Measurements from ENCODE around the gene HECTD1.

The HECTD1 gene

GRCh38 chr14:31219169-31219568 is 11.6 kb upstream of the HECTD1 start:
- no peak overlapping the region for H2AK5ac ChIP-seq (ENCODE audit: low read length, severe bottlenecking)
- no peak overlapping the region for H3K23ac ChIP-seq (ENCODE audit: low read length in 2 of 2)
- H2BK5ac ChIP-seq (ENCODE audit: low read depth, low read length, poor library complexity, severe bottlenecking) = no peak overlapping the region
- H3K4me3 ChIP-seq (ENCODE audit: insufficient read depth in 1 of 2, low read depth in 1 of 2, low read length in 2 of 2) = no peak overlapping the region
- no peak overlapping the region for H3K27ac ChIP-seq (ENCODE audit: low read length, poor library complexity, severe bottlenecking)
- H3K9me3 ChIP-seq (ENCODE audit: control insufficient read depth, low read length) = no peaks in the 10 kb centered on the region
- no peak overlapping the region for H3K14ac ChIP-seq (ENCODE audit: low read length in 2 of 2)
- H3K9ac ChIP-seq (ENCODE audit: low read length) = peak overlapping the region; percentile 3
- no peak overlapping the region for H4K91ac ChIP-seq (ENCODE audit: low read length)
- no CpG with 5 or more reads among the region's 3 CpGs for WGBS
- no peak overlapping the region for H2BK15ac ChIP-seq (ENCODE audit: low read depth, poor library complexity, severe bottlenecking)
- no peak for DNase-seq
- H3K79me1 ChIP-seq (replicated peaks; ENCODE audit: low read length, poor library complexity, severe bottlenecking) = no peaks in the 10 kb centered on the region
- H4K8ac ChIP-seq (ENCODE audit: low read length) = no peak overlapping the region
- H3K4me2 ChIP-seq (ENCODE audit: low read length, poor library complexity, severe bottlenecking) = no peak overlapping the region
- no peak overlapping the region for H3K18ac ChIP-seq (ENCODE audit: low read depth in 1 of 2, low read length in 2 of 2)
- no peak overlapping the region for H3K4ac ChIP-seq (ENCODE audit: low read depth in 1 of 2, low read length in 2 of 2)
- no peaks in the 10 kb centered on the region for H3K36me3 ChIP-seq (ENCODE audit: control insufficient read depth in 1 of 2, insufficient read depth in 2 of 2, low read depth in 1 of 2, low read length in 2 of 2)
- H2AFZ ChIP-seq (ENCODE audit: low read depth, low read length) = no peak overlapping the region
- H2BK120ac ChIP-seq (ENCODE audit: low read depth, low read length) = no peak overlapping the region
- no peaks in the 10 kb centered on the region for H3K4me1 ChIP-seq (ENCODE audit: control insufficient read depth, insufficient read depth, low read depth, low read length)
- H3K27me3 ChIP-seq (ENCODE audit: control insufficient read depth in 1 of 2, insufficient read depth in 1 of 2, low read length in 2 of 2) = no peaks in the 10 kb centered on the region
- H2BK12ac ChIP-seq (ENCODE audit: low read length in 2 of 2) = no peak overlapping the region

- Histone ChIP-seq H3K79me1 (replicated peaks; ENCODE audit: low read length, poor library complexity, severe bottlenecking) (no peaks in the 10 kb centered on the region), H3K4me1 (ENCODE audit: control insufficient read depth, insufficient read depth, low read depth, low read length) (no peaks in the 10 kb centered on the region), H3K27me3 (ENCODE audit: control insufficient read depth in 1 of 2, insufficient read depth in 1 of 2, low read length in 2 of 2) (no peaks in the 10 kb centered on the region), H2BK5ac (ENCODE audit: low read depth, low read length, poor library complexity, severe bottlenecking) (no peak overlapping the region), H3K9ac (ENCODE audit: low read length) (no peak overlapping the region), H3K18ac (ENCODE audit: low read depth in 1 of 2, low read length in 2 of 2) (no peak overlapping the region), H3K9me3 (ENCODE audit: control insufficient read depth, low read length) (no peaks in the 10 kb centered on the region), H2BK15ac (ENCODE audit: low read depth, poor library complexity, severe bottlenecking) (no peak overlapping the region), H3K4me3 (ENCODE audit: insufficient read depth in 1 of 2, low read depth in 1 of 2, low read length in 2 of 2) (no peak overlapping the region), H3K14ac (ENCODE audit: low read length in 2 of 2) (no peak overlapping the region), H4K8ac (ENCODE audit: low read length) (no peak overlapping the region), H3K36me3 (ENCODE audit: control insufficient read depth in 1 of 2, insufficient read depth in 2 of 2, low read depth in 1 of 2, low read length in 2 of 2) (no peaks in the 10 kb centered on the region), H4K91ac (ENCODE audit: low read length) (no peak overlapping the region), H3K23ac (ENCODE audit: low read length in 2 of 2) (no peak overlapping the region), H2BK12ac (ENCODE audit: low read length in 2 of 2) (no peak overlapping the region), H3K27ac (ENCODE audit: low read length, poor library complexity, severe bottlenecking) (no peak overlapping the region), H2AK5ac (ENCODE audit: low read length, severe bottlenecking) (no peak overlapping the region), H3K4me2 (ENCODE audit: low read length, poor library complexity, severe bottlenecking) (no peak overlapping the region), H3K4ac (ENCODE audit: low read depth in 1 of 2, low read length in 2 of 2) (no peak overlapping the region), H2BK120ac (ENCODE audit: low read depth, low read length) (no peak overlapping the region), H2AFZ (ENCODE audit: low read depth, low read length) (no peak overlapping the region)
- DNase-seq = no peak
- WGBS = 93% methylated on average over 8 of the region's 9 CpGs
Measured at GRCh38 chr14:31216359-31216758, 8.8 kb upstream of the HECTD1 start.

- H3K14ac ChIP-seq (ENCODE audit: low read length in 2 of 2) = no peak overlapping the region
- 88% methylated on average over 1 of the region's 2 CpGs for WGBS
- no peak overlapping the region for H2BK120ac ChIP-seq (ENCODE audit: low read depth, low read length)
- no peak overlapping the region for H2AFZ ChIP-seq (ENCODE audit: low read depth, low read length)
- H4K91ac ChIP-seq (ENCODE audit: low read length) = no peak overlapping the region
- no peak overlapping the region for H2AK5ac ChIP-seq (ENCODE audit: low read length, severe bottlenecking)
- H3K18ac ChIP-seq (ENCODE audit: low read depth in 1 of 2, low read length in 2 of 2) = no peak overlapping the region
- H3K27ac ChIP-seq (ENCODE audit: low read length, poor library complexity, severe bottlenecking) = no peak overlapping the region
- H3K4me3 ChIP-seq (ENCODE audit: insufficient read depth in 1 of 2, low read depth in 1 of 2, low read length in 2 of 2) = no peak overlapping the region
- no peak overlapping the region for H3K23ac ChIP-seq (ENCODE audit: low read length in 2 of 2)
- H3K4me1 ChIP-seq (ENCODE audit: control insufficient read depth, insufficient read depth, low read depth, low read length) = peaks cover 3% of the 10 kb centered on the region
- H2BK12ac ChIP-seq (ENCODE audit: low read length in 2 of 2) = no peak overlapping the region
- no peak overlapping the region for H4K8ac ChIP-seq (ENCODE audit: low read length)
- H3K4me2 ChIP-seq (ENCODE audit: low read length, poor library complexity, severe bottlenecking) = no peak overlapping the region
- H3K4ac ChIP-seq (ENCODE audit: low read depth in 1 of 2, low read length in 2 of 2) = no peak overlapping the region
- no peak overlapping the region for H3K9ac ChIP-seq (ENCODE audit: low read length)
- no peaks in the 10 kb centered on the region for H3K79me1 ChIP-seq (replicated peaks; ENCODE audit: low read length, poor library complexity, severe bottlenecking)
- no peaks in the 10 kb centered on the region for H3K36me3 ChIP-seq (ENCODE audit: control insufficient read depth in 1 of 2, insufficient read depth in 2 of 2, low read depth in 1 of 2, low read length in 2 of 2)
- H2BK15ac ChIP-seq (ENCODE audit: low read depth, poor library complexity, severe bottlenecking) = no peak overlapping the region
- no peak for DNase-seq
- H3K9me3 ChIP-seq (ENCODE audit: control insufficient read depth, low read length) = no peaks in the 10 kb centered on the region
- H2BK5ac ChIP-seq (ENCODE audit: low read depth, low read length, poor library complexity, severe bottlenecking) = no peak overlapping the region
- H3K27me3 ChIP-seq (ENCODE audit: control insufficient read depth in 1 of 2, insufficient read depth in 1 of 2, low read length in 2 of 2) = no peaks in the 10 kb centered on the region
Measured at GRCh38 chr14:31212893-31213292, 5.3 kb upstream of the HECTD1 start.

GRCh38 chr14:31209605-31210004 is 2.0 kb upstream of the HECTD1 start:
- Histone ChIP-seq H3K27me3 (ENCODE audit: control insufficient read depth in 1 of 2, insufficient read depth in 1 of 2, low read length in 2 of 2) (no peaks in the 10 kb centered on the region), H3K9me3 (ENCODE audit: control insufficient read depth, low read length) (no peaks in the 10 kb centered on the region), H2BK15ac (ENCODE audit: low read depth, poor library complexity, severe bottlenecking) (no peak overlapping the region), H4K91ac (ENCODE audit: low read length) (no peak overlapping the region), H3K23ac (ENCODE audit: low read length in 2 of 2) (no peak overlapping the region), H3K14ac (ENCODE audit: low read length in 2 of 2) (no peak overlapping the region), H2AFZ (ENCODE audit: low read depth, low read length) (no peak overlapping the region), H3K36me3 (ENCODE audit: control insufficient read depth in 1 of 2, insufficient read depth in 2 of 2, low read depth in 1 of 2, low read length in 2 of 2) (peaks cover 0 to 7% of the 10 kb centered on the region in 2 experiments), H2AK5ac (ENCODE audit: low read length, severe bottlenecking) (no peak overlapping the region), H2BK12ac (ENCODE audit: low read length in 2 of 2) (no peak overlapping the region), H4K8ac (ENCODE audit: low read length) (no peak overlapping the region), H2BK120ac (ENCODE audit: low read depth, low read length) (no peak overlapping the region), H2BK5ac (ENCODE audit: low read depth, low read length, poor library complexity, severe bottlenecking) (no peak overlapping the region), H3K4me3 (ENCODE audit: insufficient read depth in 1 of 2, low read depth in 1 of 2, low read length in 2 of 2) (no peak overlapping the region), H3K4me2 (ENCODE audit: low read length, poor library complexity, severe bottlenecking) (no peak overlapping the region), H3K4me1 (ENCODE audit: control insufficient read depth, insufficient read depth, low read depth, low read length) (peaks cover 3% of the 10 kb centered on the region), H3K79me1 (replicated peaks; ENCODE audit: low read length, poor library complexity, severe bottlenecking) (no peaks in the 10 kb centered on the region), H3K18ac (ENCODE audit: low read depth in 1 of 2, low read length in 2 of 2) (no peak overlapping the region), H3K4ac (ENCODE audit: low read depth in 1 of 2, low read length in 2 of 2) (no peak overlapping the region), H3K27ac (ENCODE audit: low read length, poor library complexity, severe bottlenecking) (no peak overlapping the region), H3K9ac (ENCODE audit: low read length) (no peak overlapping the region)
- DNase-seq = no peak
- 100% methylated on average over 3 of the region's 5 CpGs for WGBS

All from mesenchymal stem cell (in vitro differentiated cells and primary cell).